B cell (primary cell): ENCODE data around the gene ZMYM1. TPM values are rescaled to one million over a fixed set of nuclear protein-coding genes. Genes with fewer than 3 reads are reported as not detected.
"Not testable (repeated sequence)": the region's sequence is repeated elsewhere in the genome, so short reads cannot be mapped to it uniquely, and the experiment has no call there.

ENCODE experiments used
- ATAC-seq: fragments of 200-7000 bp; cut with Tn5 transposase; one replicate; pipeline ENCODE4 v1.10.0; 2021; ENCODE audit warnings: low read depth, mild to moderate bottlenecking, moderate number of reproducible peaks, moderate library complexity
- CTCF ChIA-PET: fragments of 350-600 bp; sonication (Branson Sonifier 250); formaldehyde crosslinking; loops from one replicate; lab custom pipeline; 2021; ENCODE audit warnings: antibody characterized with exemption, inconsistent platforms; lab: Charles Lee
- POLR2A ChIA-PET: fragments of 350-600 bp; sonication (Branson Sonifier 250); formaldehyde crosslinking; loops from one replicate; lab custom pipeline; 2021; ENCODE audit warnings: antibody characterized with exemption; lab: Charles Lee
- DNase-seq: peaks from one replicate; pipeline ENCODE4 v3.0.0; 2013
- H2AFZ ChIP-seq: 2 replicates; pipeline ENCODE4 v1.6.1; 2012; ENCODE audit warnings: mild to moderate bottlenecking, low read depth, low read length; ENCODE audit not compliant: insufficient read depth, poor library complexity, severe bottlenecking
- H3K27ac ChIP-seq, 2 donors: 1 replicate in 1 of 2; 2 replicates in 1 of 2; pipeline ENCODE4 v1.5.1; 2012 to 2013; ENCODE audit warnings: low read length in 2 of 2, mild to moderate bottlenecking in 2 of 2, moderate library complexity in 1 of 2
- H3K27me3 ChIP-seq, 4 experiments: fragments of 200-600 bp in 1 of 4; sonication (generic) in 1 of 4; replicated peaks in 1 of 4; 1 replicate in 2 of 4; 2 replicates in 2 of 4; pipeline versions ENCODE4 v1.6.1 to v1.7.0; 2013 to 2016; ENCODE audit warnings: low read length in 3 of 4, mild to moderate bottlenecking in 2 of 4, mixed read lengths in 1 of 4, moderate library complexity in 1 of 4; ENCODE audit not compliant: insufficient read depth in 4 of 4, control insufficient read depth in 3 of 4; ENCODE audit errors: control extremely low read depth in 1 of 4
- H3K36me3 ChIP-seq, 2 experiments: replicated peaks in 1 of 2; 1 replicate in 1 of 2; 2 replicates in 1 of 2; pipeline versions ENCODE4 v1.6.1 to v1.7.1; 2013; ENCODE audit warnings: low read length in 1 of 2; ENCODE audit not compliant: insufficient read depth in 2 of 2, control insufficient read depth in 1 of 2; ENCODE audit errors: control extremely low read depth in 1 of 2, extremely low read depth in 1 of 2
- H3K4me1 ChIP-seq, 2 donors: fragments of 200-600 bp in 1 of 2; sonication (generic) in 1 of 2; 1 replicate in 1 of 2; 2 replicates in 1 of 2; pipeline versions ENCODE4 v1.5.1 to v1.6.1; 2013 to 2017; ENCODE audit warnings: low read length in 2 of 2; ENCODE audit not compliant: control insufficient read depth in 2 of 2, insufficient read depth in 2 of 2
- H3K4me2 ChIP-seq: replicated peaks from 2 replicates; pipeline ENCODE3; 2012; ENCODE audit warnings: mild to moderate bottlenecking, low read depth, low read length; ENCODE audit not compliant: poor library complexity, severe bottlenecking
- H3K4me3 ChIP-seq, 5 experiments: fragments of 200-600 bp in 1 of 5; sonication (generic) in 1 of 5; 1 replicate in 3 of 5; 2 replicates in 2 of 5; pipeline versions ENCODE4 v1.5.1 to v1.7.0; 2011 to 2016; ENCODE audit warnings: low read length in 4 of 5, mild to moderate bottlenecking in 4 of 5, low read depth in 2 of 5, control low read depth in 1 of 5, moderate library complexity in 1 of 5; ENCODE audit not compliant: insufficient read depth in 1 of 5; ENCODE audit errors: control extremely low read depth in 1 of 5, extremely low read depth in 1 of 5
- H3K79me2 ChIP-seq: fragments of 200-600 bp; sonication (generic); one replicate; pipeline ENCODE4 v1.6.0; 2016; ENCODE audit warnings: low read length; ENCODE audit not compliant: control insufficient read depth, insufficient read depth
- H3K9ac ChIP-seq: fragments of 200-600 bp; sonication (generic); 2 replicates; pipeline ENCODE4 v1.6.1; 2017; ENCODE audit warnings: mild to moderate bottlenecking, low read length, moderate library complexity
- H3K9me3 ChIP-seq, 3 donors: one replicate each; pipeline versions ENCODE4 v1.6.1 to v1.7.1; 2013; ENCODE audit warnings: low read length in 2 of 3; ENCODE audit not compliant: control insufficient read depth in 2 of 3, insufficient read depth in 1 of 3; ENCODE audit errors: control extremely low read depth in 1 of 3
- H4K20me1 ChIP-seq: 2 replicates; pipeline ENCODE4 v1.6.0; 2012; ENCODE audit warnings: mild to moderate bottlenecking, low read length; ENCODE audit not compliant: insufficient read depth, control insufficient read depth, poor library complexity, severe bottlenecking
- H3K27ac Mint-ChIP-seq: one replicate; pipeline ENCODE4 v1.8.0; 2021; ENCODE audit warnings: mixed read lengths
- H3K27me3 Mint-ChIP-seq: one replicate; pipeline ENCODE4 v1.8.0; 2021; ENCODE audit warnings: mixed read lengths
- H3K4me1 Mint-ChIP-seq: one replicate; pipeline ENCODE4 v1.8.0; 2021; ENCODE audit warnings: mixed read lengths
- H3K4me3 Mint-ChIP-seq: one replicate; pipeline ENCODE4 v1.8.0; 2021; ENCODE audit warnings: mixed read lengths
- H3K9me3 Mint-ChIP-seq: one replicate; pipeline ENCODE4 v1.8.0; 2022; ENCODE audit warnings: mixed read lengths; ENCODE audit not compliant: insufficient read depth
- CTCF ChIP-seq: fragments of 200-600 bp; IDR thresholded peaks from one replicate; pipeline ENCODE4 v1.8.0; 2022; ENCODE audit warnings: antibody characterized with exemption, mild to moderate bottlenecking
- EZH2 ChIP-seq: IDR thresholded peaks from 2 replicates; pipeline ENCODE4 v1.6.1; 2012; ENCODE audit warnings: borderline replicate concordance, low read depth, mild to moderate bottlenecking, moderate library complexity, low read length; ENCODE audit not compliant: insufficient read depth, poor library complexity, severe bottlenecking
- WGBS: methylation state at CpG from one replicate; pipeline ENCODE4 v1.1.5; 2013; ENCODE audit warnings: missing lambda C conversion rate; ENCODE audit not compliant: insufficient coverage; 5-methylcytosine and 5-hydroxymethylcytosine counted together
- intact Hi-C: fragments of 100-400 bp; cut with micrococcal nuclease; formaldehyde crosslinking; loops from one replicate; pipeline ENCODE4 v1.10.0; 2022
- polyA plus RNA-seq: library from polyadenylated mRNA; depleted of rRNA; stranded (reverse); fragments of >200 nt; gene quantifications from 2 replicates; pipeline ENCODE4 v1.2.3, GENCODE V29; 2012
- total RNA-seq, 2 donors: library from RNA; stranded (reverse); fragments of 120-200 nt in 1 of 2; gene quantifications; 1 replicate in 1 of 2; 2 replicates in 1 of 2; pipeline versions ENCODE4 v1.2.3 to v1.2.4, GENCODE V29; 2013 to 2022

The ZMYM1 gene
- total and polyA plus RNA-seq, 2 donors (not counting 1 experiment from before 2014, with no cell fraction given) = 5.7 to 18.3 TPM

- Histone ChIP-seq H2AFZ (no peak overlapping the region), H4K20me1 (no peaks in the 10 kb centered on the region), H3K4me1 (no peaks in the 10 kb centered on the region), H3K4me3 (no peak overlapping the region), H3K27ac (no peak overlapping the region), H3K4me2 (no peak overlapping the region), H3K9me3 (no peaks in the 10 kb centered on the region), H3K36me3 (no peaks in the 10 kb centered on the region), H3K79me2 (no peaks in the 10 kb centered on the region), H3K27me3 (no peaks in the 10 kb centered on the region), H3K9ac (no peak overlapping the region)
- Mint-ChIP-seq H3K4me1 (no peaks in the 10 kb centered on the region), H3K27ac (no peak overlapping the region), H3K4me3 (no peak overlapping the region), H3K27me3 (peaks cover 15% of the 10 kb centered on the region), H3K9me3 (no peaks in the 10 kb centered on the region)
- POLR2A ChIA-PET = no interaction called here
- ATAC-seq (no peak), DNase-seq (no peak)
- CTCF ChIA-PET = no interaction called here
- 94% methylated on average over 3 of the region's 3 CpGs for WGBS
- intact Hi-C loops = no loop called here
- TF ChIP-seq EZH2 (no peak), CTCF (no peak)
Observed at GRCh38 chr1:35136780-35137179, 57.6 kb downstream of the ZMYM1 start.

- CTCF ChIA-PET, H3K4me3 ChIP-seq, H3K27me3 ChIP-seq, POLR2A ChIA-PET, H3K4me1 ChIP-seq, H3K9me3 Mint-ChIP-seq, DNase-seq, ATAC-seq, H2AFZ ChIP-seq, intact Hi-C loops, H3K4me1 Mint-ChIP-seq, H3K9ac ChIP-seq, H4K20me1 ChIP-seq, H3K36me3 ChIP-seq, H3K4me3 Mint-ChIP-seq, H3K4me2 ChIP-seq, H3K79me2 ChIP-seq, H3K9me3 ChIP-seq, H3K27ac Mint-ChIP-seq, H3K27ac ChIP-seq: not testable (repeated sequence)
- 98% methylated on average over 5 of the region's 5 CpGs for WGBS
- H3K27me3 Mint-ChIP-seq = peaks cover 18% of the 10 kb centered on the region
Observed at GRCh38 chr1:35137590-35137989, 58.4 kb downstream of the ZMYM1 start.

- DNase-seq, H3K4me3 Mint-ChIP-seq, H3K9ac ChIP-seq, H3K27ac ChIP-seq, intact Hi-C loops, H2AFZ ChIP-seq, H3K4me1 Mint-ChIP-seq, H3K27me3 ChIP-seq, H3K79me2 ChIP-seq, H3K27ac Mint-ChIP-seq, CTCF ChIA-PET, H3K9me3 ChIP-seq, H3K4me3 ChIP-seq, H3K4me2 ChIP-seq, H3K4me1 ChIP-seq, ATAC-seq, H3K36me3 ChIP-seq, H4K20me1 ChIP-seq, H3K9me3 Mint-ChIP-seq: not testable (repeated sequence)
- POLR2A ChIA-PET = interaction anchor here (0.6 kb wide), 1 partner anchor 247 kb away, joined by 4 read pairs; no protein-coding TSS in a partner anchor
- H3K27me3 Mint-ChIP-seq = peaks cover 14% of the 10 kb centered on the region
Observed at GRCh38 chr1:35142294-35142693, 63.1 kb downstream of the ZMYM1 start.
